Activated CD8-positive, alpha-beta memory T cell treated with anti-CD3 and anti-CD28 coated beads for 4 hours (primary cell): ENCODE results near the gene HOXD4.

ENCODE experiments used
- DNase-seq, 2 donors: peaks; one replicate each; pipeline ENCODE4 v3.0.0-alpha.2; 2020; ENCODE audit warnings: low read depth in 2 of 2

HOXD4 gene

GRCh38 chr2:176126929-176127773, 24.2 kb upstream of the HOXD4 start:
- peak; percentile 28 to 48 for DNase-seq

- DNase-seq = no peak
Measured at GRCh38 chr2:176127774-176128072, 23.6 kb upstream of the HOXD4 start.

GRCh38 chr2:176128172-176128981, 23.0 kb upstream of the HOXD4 start:
- DNase-seq = no peak

GRCh38 chr2:176128982-176129796, 22.2 kb upstream of the HOXD4 start, which contains the start of gene HOXD8:
Gene HOXD8, plus strand, starts transcription at chr2:176129705. Its CDS starts 662 bp downstream, at chr2:176130367.
- DNase-seq = no peak

- no peak for DNase-seq
Measured at GRCh38 chr2:176129813-176130146, 21.6 kb upstream of the HOXD4 start.

GRCh38 chr2:176130147-176130956, 21.0 kb upstream of the HOXD4 start:
- DNase-seq = no peak

GRCh38 chr2:176130957-176131847, 20.1 kb upstream of the HOXD4 start:
- no peak for DNase-seq

- DNase-seq = no peak
Measured at GRCh38 chr2:176131848-176132158, 19.5 kb upstream of the HOXD4 start.

GRCh38 chr2:176132205-176133171, 18.9 kb upstream of the HOXD4 start:
- no peak for DNase-seq

- DNase-seq = no peak
Measured at GRCh38 chr2:176133389-176133788, 18.0 kb upstream of the HOXD4 start.

GRCh38 chr2:176134035-176134434, 17.3 kb upstream of the HOXD4 start:
- no peak for DNase-seq

GRCh38 chr2:176135035-176135440, 16.3 kb upstream of the HOXD4 start:
- no peak for DNase-seq

- no peak for DNase-seq
Measured at GRCh38 chr2:176136374-176137251, 14.7 kb upstream of the HOXD4 start.

GRCh38 chr2:176137252-176137580, 14.1 kb upstream of the HOXD4 start:
- DNase-seq = no peak

- DNase-seq = no peak
Measured at GRCh38 chr2:176137906-176138305, 13.4 kb upstream of the HOXD4 start.

GRCh38 chr2:176138526-176138922, 12.8 kb upstream of the HOXD4 start:
- DNase-seq = no peak

GRCh38 chr2:176138923-176139660, 12.3 kb upstream of the HOXD4 start:
- no peak for DNase-seq
